CD4-positive, alpha-beta T cell (primary cell): ENCODE results near the gene ACTA2. TPM values are rescaled to one million over a fixed set of nuclear protein-coding genes. Genes with fewer than 3 reads are reported as not detected.

Experiments used
- ATAC-seq: fragments of 200-7000 bp; cut with Tn5 transposase; one replicate; pipeline ENCODE4 v1.10.0; 2022; ENCODE audit warnings: mild to moderate bottlenecking; ENCODE audit not compliant: poor library complexity
- CTCF ChIA-PET: fragments of 350-600 bp; sonication (Branson Sonifier 250); formaldehyde crosslinking; loops from one replicate; lab custom pipeline; 2021; ENCODE audit warnings: antibody characterized with exemption, inconsistent platforms; lab: Charles Lee
- POLR2A ChIA-PET: fragments of 350-600 bp; sonication (Branson Sonifier 250); formaldehyde crosslinking; loops from one replicate; lab custom pipeline; 2021; ENCODE audit warnings: antibody characterized with exemption, inconsistent platforms; lab: Charles Lee
- DNase-seq, 14 experiments: peaks; one replicate each; pipeline ENCODE4 v3.0.0-alpha.2; 2013 to 2020; ENCODE audit warnings: mixed read lengths in 2 of 14
- H3K27ac ChIP-seq, 2 donors: one replicate each; pipeline versions ENCODE4 v1.5.1 to v1.7.0; 2013; ENCODE audit warnings: low read length in 2 of 2, low read depth in 1 of 2, mild to moderate bottlenecking in 1 of 2
- H3K27me3 ChIP-seq, 2 experiments: 1 replicate in 1 of 2; 2 replicates in 1 of 2; pipeline versions ENCODE4 v1.6.1 to v1.7.0; 2013; ENCODE audit warnings: low read length in 2 of 2, control low read depth in 1 of 2, mild to moderate bottlenecking in 1 of 2, moderate library complexity in 1 of 2; ENCODE audit not compliant: insufficient read depth in 2 of 2, control insufficient read depth in 1 of 2
- H3K36me3 ChIP-seq: one replicate; pipeline ENCODE4 v1.6.1; 2013; ENCODE audit warnings: low read length, control low read depth; ENCODE audit not compliant: insufficient read depth
- H3K4me1 ChIP-seq: one replicate; pipeline ENCODE4 v1.6.1; 2013; ENCODE audit warnings: low read length, control low read depth; ENCODE audit not compliant: insufficient read depth
- H3K4me3 ChIP-seq: one replicate; pipeline ENCODE4 v1.5.1; 2013; ENCODE audit warnings: mild to moderate bottlenecking, low read length, moderate library complexity
- H3K9me3 ChIP-seq, 2 experiments: 1 replicate in 1 of 2; 2 replicates in 1 of 2; pipeline versions ENCODE4 v1.6.1 to v1.7.0; 2013; ENCODE audit warnings: low read length in 2 of 2, mild to moderate bottlenecking in 2 of 2, control low read depth in 1 of 2, moderate library complexity in 1 of 2; ENCODE audit not compliant: control insufficient read depth in 1 of 2, insufficient read depth in 1 of 2
- H3K27ac Mint-ChIP-seq: one replicate; pipeline ENCODE4 v1.8.0; 2020; ENCODE audit warnings: mixed read lengths
- H3K27me3 Mint-ChIP-seq: one replicate; pipeline ENCODE4 v1.8.0; 2021; ENCODE audit warnings: mixed read lengths
- H3K36me3 Mint-ChIP-seq: one replicate; pipeline ENCODE4 v1.8.0; 2021; ENCODE audit warnings: low read depth, mixed read lengths
- H3K4me1 Mint-ChIP-seq: one replicate; pipeline ENCODE4 v1.8.0; 2021; ENCODE audit warnings: low read depth, mixed read lengths
- H3K4me3 Mint-ChIP-seq: one replicate; pipeline ENCODE4 v1.8.0; 2020; ENCODE audit warnings: mild to moderate bottlenecking, mixed read lengths
- H3K9me3 Mint-ChIP-seq: one replicate; pipeline ENCODE4 v1.8.0; 2020; ENCODE audit warnings: mixed read lengths
- intact Hi-C, 2 experiments: fragments of 100-400 bp; cut with DNase I in 1 of 2; cut with micrococcal nuclease in 1 of 2; formaldehyde crosslinking; loops; one replicate each; pipeline versions ENCODE4 v1.15.1 to v1.9.0; 2023 to 2025; cut with DNase I, micrococcal nuclease
- total RNA-seq, 174 experiments: library from RNA in 2 of 174; stranded (reverse) in 2 of 174; gene quantifications; one replicate each; pipeline ENCODE4 v1.2.3 and lab custom pipeline; 2021 to 2026
- TF ChIP-seq, protein P1 (sequence below): fragments of 200-600 bp; IDR thresholded peaks from one replicate; pipeline ENCODE4 v1.8.0; 2022; ENCODE audit warnings: antibody characterized with exemption, mild to moderate bottlenecking

ACTA2 gene
- total RNA-seq, 2 experiments from 2014 or later: 1.8 to 2.1 TPM

- Mint-ChIP-seq H3K4me1 (peaks cover 70% of the 10 kb centered on the region), H3K36me3 (no peaks in the 10 kb centered on the region), H3K27me3 (no peaks in the 10 kb centered on the region), H3K27ac (no peak overlapping the region), H3K4me3 (no peak overlapping the region), H3K9me3 (no peaks in the 10 kb centered on the region)
- ChIA-PET POLR2A (no interaction called here), CTCF (no interaction called here)
- TF ChIP-seq, protein P1, sequence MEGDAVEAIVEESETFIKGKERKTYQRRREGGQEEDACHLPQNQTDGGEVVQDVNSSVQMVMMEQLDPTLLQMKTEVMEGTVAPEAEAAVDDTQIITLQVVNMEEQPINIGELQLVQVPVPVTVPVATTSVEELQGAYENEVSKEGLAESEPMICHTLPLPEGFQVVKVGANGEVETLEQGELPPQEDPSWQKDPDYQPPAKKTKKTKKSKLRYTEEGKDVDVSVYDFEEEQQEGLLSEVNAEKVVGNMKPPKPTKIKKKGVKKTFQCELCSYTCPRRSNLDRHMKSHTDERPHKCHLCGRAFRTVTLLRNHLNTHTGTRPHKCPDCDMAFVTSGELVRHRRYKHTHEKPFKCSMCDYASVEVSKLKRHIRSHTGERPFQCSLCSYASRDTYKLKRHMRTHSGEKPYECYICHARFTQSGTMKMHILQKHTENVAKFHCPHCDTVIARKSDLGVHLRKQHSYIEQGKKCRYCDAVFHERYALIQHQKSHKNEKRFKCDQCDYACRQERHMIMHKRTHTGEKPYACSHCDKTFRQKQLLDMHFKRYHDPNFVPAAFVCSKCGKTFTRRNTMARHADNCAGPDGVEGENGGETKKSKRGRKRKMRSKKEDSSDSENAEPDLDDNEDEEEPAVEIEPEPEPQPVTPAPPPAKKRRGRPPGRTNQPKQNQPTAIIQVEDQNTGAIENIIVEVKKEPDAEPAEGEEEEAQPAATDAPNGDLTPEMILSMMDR: no peak
- H3K4me3 ChIP-seq: no peak overlapping the region
- H3K4me1 ChIP-seq: peaks cover 16% of the 10 kb centered on the region
- no peaks in the 10 kb centered on the region for H3K9me3 ChIP-seq
- no peaks in the 10 kb centered on the region for H3K27me3 ChIP-seq
- no peak for ATAC-seq
- intact Hi-C loops: no loop called here
- peaks cover 15% of the 10 kb centered on the region for H3K36me3 ChIP-seq
- H3K27ac ChIP-seq: no peak overlapping the region
- DNase-seq: no peak
Observed at GRCh38 chr10:88889559-88890337, 62.8 kb downstream of the ACTA2 start.

DNA sequence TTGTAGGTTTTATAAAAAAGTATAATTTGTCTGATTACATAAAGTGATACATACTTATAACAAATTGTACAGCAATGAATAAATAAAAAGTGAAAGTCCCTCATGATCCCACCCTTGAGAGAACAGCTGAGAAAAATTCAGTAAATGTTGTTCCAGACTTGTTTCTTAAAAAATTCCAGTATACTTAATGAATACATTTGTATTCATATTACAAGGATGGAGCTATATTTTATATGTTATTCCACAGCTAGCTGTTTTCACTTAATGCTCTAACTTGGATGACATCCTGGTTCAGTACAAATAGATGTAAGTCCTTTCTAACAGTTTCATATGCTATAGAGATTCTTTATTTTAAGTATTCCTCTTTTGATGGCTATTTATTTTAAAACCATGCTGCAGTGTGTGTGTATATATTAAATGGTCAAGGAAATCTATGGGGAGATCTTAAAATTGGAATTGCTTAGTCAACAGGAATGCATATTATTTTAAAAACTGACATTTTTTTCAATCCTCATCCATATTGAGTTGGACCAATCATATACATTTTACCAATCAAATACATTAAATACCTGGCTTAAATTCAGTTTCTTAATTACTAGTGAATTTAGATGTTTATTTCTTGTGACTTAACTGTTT, 63.6 kb downstream of the ACTA2 start:
- Mint-ChIP-seq H3K36me3 (no peaks in the 10 kb centered on the region), H3K9me3 (no peaks in the 10 kb centered on the region), H3K27me3 (no peaks in the 10 kb centered on the region), H3K4me3 (no peak overlapping the region), H3K27ac (no peak overlapping the region), H3K4me1 (peaks cover 79% of the 10 kb centered on the region)
- Histone ChIP-seq H3K27ac (no peak overlapping the region), H3K36me3 (peaks cover 9% of the 10 kb centered on the region), H3K27me3 (no peaks in the 10 kb centered on the region), H3K4me3 (no peak overlapping the region), H3K4me1 (peaks cover 21% of the 10 kb centered on the region), H3K9me3 (no peaks in the 10 kb centered on the region)
- intact Hi-C loops: no loop called here
- TF ChIP-seq, protein P1: no peak
- DNase-seq: no peak
- CTCF ChIA-PET: interaction anchor here (1.4 kb wide), 1 partner anchor 53 kb away, joined by 3 read pairs; no protein-coding TSS in a partner anchor
- POLR2A ChIA-PET: interaction anchor here (2.1 kb wide), 1 partner anchor 9 kb away, joined by 11 read pairs; the partner anchor contains the start of gene STAMBPL1
- ATAC-seq: no peak

- H3K27me3 Mint-ChIP-seq: no peaks in the 10 kb centered on the region
- CTCF ChIA-PET: no interaction called here
Observed at GRCh38 chr10:88886557-88886956, 66.0 kb downstream of the ACTA2 start.

More at GRCh38 chr10:88886557-88886956, 66.0 kb downstream of the ACTA2 start:
- H3K36me3 Mint-ChIP-seq: peaks cover 15% of the 10 kb centered on the region
- DNase-seq (peak in 1 of 14 experiments; percentile 15), ATAC-seq (no peak)
- no peak overlapping the region for H3K4me3 Mint-ChIP-seq
- Histone ChIP-seq H3K4me1 (peaks cover 26% of the 10 kb centered on the region), H3K9me3 (no peaks in the 10 kb centered on the region), H3K36me3 (peaks cover 5% of the 10 kb centered on the region), H3K27me3 (no peaks in the 10 kb centered on the region), H3K27ac (no peak overlapping the region), H3K4me3 (no peak overlapping the region)
- TF ChIP-seq, protein P1: no peak
- H3K27ac Mint-ChIP-seq: no peak overlapping the region
- peaks cover 90% of the 10 kb centered on the region for H3K4me1 Mint-ChIP-seq
- intact Hi-C loops: no loop called here
- POLR2A ChIA-PET: no interaction called here
- H3K9me3 Mint-ChIP-seq: no peaks in the 10 kb centered on the region

Other genes starting within 250 kb of the ACTA2 start
- not detected for gene LIPK, start 246.5 kb downstream of the ACTA2 start, total RNA-seq
- gene LIPN, start 192.8 kb downstream of the ACTA2 start, total RNA-seq: not detected
- not detected for gene LIPM, start 150.0 kb downstream of the ACTA2 start, total RNA-seq
- gene ANKRD22, start 100.9 kb downstream of the ACTA2 start, total RNA-seq: not detected
- 10 to 100 TPM; 23.7 to 26.7 TPM for gene STAMBPL1, start 72.5 kb downstream of the ACTA2 start, total RNA-seq
- gene FAS, start 38.0 kb upstream of the ACTA2 start, total RNA-seq: 10 to 100 TPM; 23.8 to 28.2 TPM